Lower leg skin (tissue), 3 donors: Measurements from ENCODE around the gene ZBED3.

Experiments used
- POLR2A ChIP-seq, 2 donors: fragments of 450-650 bp; IDR thresholded peaks; one replicate each; pipeline ENCODE4 v1.6.1; 2016 to 2017; ENCODE audit warnings: antibody characterized with exemption in 2 of 2, mild to moderate bottlenecking in 1 of 2, moderate library complexity in 1 of 2
- TF ChIP-seq, protein P1 (sequence below), 3 donors: fragments of 450-650 bp; IDR thresholded peaks; one replicate each; pipeline ENCODE4 v1.5.1; 2016; ENCODE audit warnings: antibody characterized with exemption in 3 of 3, mild to moderate bottlenecking in 3 of 3, moderate library complexity in 2 of 3

DNA sequence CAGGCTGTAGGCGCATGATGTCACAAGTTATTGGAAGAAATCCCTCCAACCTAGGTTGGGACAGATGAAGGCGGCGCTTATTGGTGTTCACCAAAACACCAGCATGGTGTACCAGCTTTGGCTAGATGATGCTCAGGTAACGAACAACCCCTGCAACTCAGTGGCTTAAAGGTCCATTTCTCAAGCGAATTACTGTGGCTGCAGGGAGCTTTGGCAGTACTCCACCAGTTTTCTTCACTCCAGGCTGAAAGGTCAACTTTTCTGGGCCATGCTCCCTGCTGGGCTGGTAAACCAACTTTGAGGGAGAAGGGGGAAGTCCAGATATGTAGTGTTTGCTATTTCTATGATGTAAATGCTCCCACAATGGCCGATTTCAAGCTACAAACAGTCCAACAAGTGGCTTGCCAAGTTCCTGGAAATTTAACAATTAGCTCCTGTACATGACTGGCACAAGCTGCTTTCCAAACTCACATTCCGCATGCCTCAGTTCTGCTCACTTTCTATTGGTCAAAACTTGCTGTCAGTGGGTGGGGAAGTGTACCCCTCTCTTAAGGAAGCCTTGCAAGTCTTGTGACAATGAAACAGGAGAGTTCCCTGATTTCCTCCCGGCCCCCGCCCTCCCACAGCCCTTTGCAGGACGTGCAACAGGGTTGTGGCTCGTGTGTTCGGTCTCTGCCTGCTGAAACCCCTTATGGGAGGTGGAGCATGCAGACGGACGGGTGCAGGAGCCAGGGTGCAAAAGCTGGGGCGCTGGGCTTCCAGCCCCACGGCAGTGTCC lies 588 bp upstream of the ZBED3 start:
- TF ChIP-seq, protein P1, sequence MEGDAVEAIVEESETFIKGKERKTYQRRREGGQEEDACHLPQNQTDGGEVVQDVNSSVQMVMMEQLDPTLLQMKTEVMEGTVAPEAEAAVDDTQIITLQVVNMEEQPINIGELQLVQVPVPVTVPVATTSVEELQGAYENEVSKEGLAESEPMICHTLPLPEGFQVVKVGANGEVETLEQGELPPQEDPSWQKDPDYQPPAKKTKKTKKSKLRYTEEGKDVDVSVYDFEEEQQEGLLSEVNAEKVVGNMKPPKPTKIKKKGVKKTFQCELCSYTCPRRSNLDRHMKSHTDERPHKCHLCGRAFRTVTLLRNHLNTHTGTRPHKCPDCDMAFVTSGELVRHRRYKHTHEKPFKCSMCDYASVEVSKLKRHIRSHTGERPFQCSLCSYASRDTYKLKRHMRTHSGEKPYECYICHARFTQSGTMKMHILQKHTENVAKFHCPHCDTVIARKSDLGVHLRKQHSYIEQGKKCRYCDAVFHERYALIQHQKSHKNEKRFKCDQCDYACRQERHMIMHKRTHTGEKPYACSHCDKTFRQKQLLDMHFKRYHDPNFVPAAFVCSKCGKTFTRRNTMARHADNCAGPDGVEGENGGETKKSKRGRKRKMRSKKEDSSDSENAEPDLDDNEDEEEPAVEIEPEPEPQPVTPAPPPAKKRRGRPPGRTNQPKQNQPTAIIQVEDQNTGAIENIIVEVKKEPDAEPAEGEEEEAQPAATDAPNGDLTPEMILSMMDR (IDR thresholded peaks at IDR 0.05) = no peak
- TF ChIP-seq POLR2A (IDR thresholded peaks at IDR 0.05) = no peak
